Peyer's patch (tissue), 4 donors: ENCODE results near the gene MALSU1.

Experiments
- CTCF ChIP-seq, 6 experiments: fragments of 450-650 bp in 4 of 6; fragments of 200-600 bp in 2 of 6; sonication (generic) in 1 of 6; IDR thresholded peaks; one replicate each; pipeline ENCODE4 v1.5.1; 2017 to 2019; ENCODE audit warnings: antibody characterized with exemption in 6 of 6, mild to moderate bottlenecking in 3 of 6, moderate library complexity in 1 of 6
- POLR2A ChIP-seq, 2 donors: fragments of 450-650 bp; IDR thresholded peaks; one replicate each; pipeline ENCODE4 v1.5.1; 2017; ENCODE audit warnings: antibody characterized with exemption in 2 of 2, mild to moderate bottlenecking in 2 of 2, moderate library complexity in 2 of 2

- TF ChIP-seq CTCF (IDR thresholded peaks at IDR 0.05) (no peak), POLR2A (IDR thresholded peaks at IDR 0.05) (no peak)
Measured at GRCh38 chr7:23356726-23357125, 57.6 kb downstream of the MALSU1 start.
